ENCODE results near the gene FHIT. TPM values are rescaled to one million over a fixed set of nuclear protein-coding genes. Genes with fewer than 3 reads are reported as not detected.

FHIT gene
- total RNA-seq: 1.2 and 3.7 TPM in 2 replicates

GRCh38 chr3:61251174-61251972 lies at the start of gene FHIT:
FHIT (minus strand) TSS chr3:61251452.

